ENCODE results near the gene KCNJ5. TPM values are rescaled to one million over a fixed set of nuclear protein-coding genes. Genes with fewer than 3 reads are reported as not detected.

The KCNJ5 gene
- total RNA-seq, 1 experiment from 2014 or later = 0.17 TPM

DNA sequence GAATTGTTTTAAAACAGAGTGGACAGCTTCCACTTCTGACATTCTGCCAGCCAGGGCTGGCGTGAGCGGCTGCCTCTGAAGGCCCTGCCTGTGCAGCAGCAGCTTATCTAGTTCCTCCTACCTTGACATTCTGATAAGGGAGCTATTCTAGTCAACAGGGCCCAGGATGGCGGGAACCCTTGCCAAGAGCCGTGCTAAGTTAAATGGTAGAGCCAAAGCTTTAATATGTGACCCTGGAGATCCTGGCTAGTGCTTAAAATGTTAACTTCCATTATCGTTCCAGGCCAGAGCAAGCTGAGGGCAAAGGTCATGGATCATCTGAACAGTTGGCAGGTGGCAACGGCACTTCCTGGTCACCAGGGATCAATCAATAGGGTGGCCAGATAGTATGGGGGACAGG, 3.5 kb downstream of the KCNJ5 start:
- ChIA-PET CTCF (interaction anchor here (1.1 kb wide), 1 partner anchor 11 kb away, joined by 3 read pairs; no protein-coding TSS in a partner anchor), RAD21 (ENCODE audit: low non-redundant PET in 1 of 2, low total read pairs in 2 of 2, uncharacterized antibody in 2 of 2, unreplicated experiment in 2 of 2) (no interaction called here), POLR2A (interaction anchor here (3.0 kb wide), 1 partner anchor 12 kb away, joined by 14 read pairs; no protein-coding TSS in a partner anchor)
- TF ChIP-seq SRF (IDR thresholded peaks at IDR 0.05; ENCODE audit: low read depth) (no peak), TCF7L2 (IDR thresholded peaks at IDR 0.05; ENCODE audit: borderline replicate concordance, extremely low read depth, insufficient read depth, insufficient read length) (no peak), POLR2AphosphoS5 (IDR thresholded peaks at IDR 0.05; ENCODE audit: low read depth, low read length) (no peak), ZFX (IDR thresholded peaks at IDR 0.05) (no peak), SP1 (IDR thresholded peaks at IDR 0.05; ENCODE audit: low read depth) (no peak), RAD21 (IDR thresholded peaks at IDR 0.05; ENCODE audit: low read depth) (no peak), ZNF274 (IDR thresholded peaks at IDR 0.05; ENCODE audit: low read depth, low read length) (no peak), JUND (IDR thresholded peaks at IDR 0.05) (no peak), FOSL1 (IDR thresholded peaks at IDR 0.05; ENCODE audit: low read depth) (no peak), SIN3A (IDR thresholded peaks at IDR 0.05; ENCODE audit: low read depth) (no peak), ELF1 (IDR thresholded peaks at IDR 0.05; ENCODE audit: borderline replicate concordance, low read depth) (no peak)
- ATAC-seq (no peak), DNase-seq (ENCODE audit: low read depth, low spot score) (no peak)
- Histone ChIP-seq H3K9me2 (ENCODE audit: insufficient read depth) (no peaks in the 10 kb centered on the region), H3K9ac (ENCODE audit: low read length) (no peak overlapping the region), H3K9me3 (ENCODE audit: control insufficient read depth in 1 of 2, insufficient read depth in 1 of 2, low read depth in 1 of 2, low read length in 2 of 2) (no peaks in the 10 kb centered on the region), H3K4me1 (ENCODE audit: control insufficient read depth in 1 of 2, insufficient read depth in 2 of 2, low read length in 2 of 2) (peaks cover 9 to 23% of the 10 kb centered on the region in 2 experiments; a peak in 3 of 4 replicates), H3K27me3 (ENCODE audit: insufficient read depth, low read length) (no peaks in the 10 kb centered on the region), H3K36me3 (ENCODE audit: control insufficient read depth in 1 of 2, insufficient read depth in 2 of 2, low read length in 2 of 2) (no peaks in the 10 kb centered on the region), H3K4me2 (ENCODE audit: low read length) (no peak overlapping the region), H3K4me3 (replicated peaks in 1 of 2; ENCODE audit: low read depth in 1 of 2, low read length in 2 of 2) (no peak overlapping the region), H4K20me1 (ENCODE audit: insufficient read depth) (no peaks in the 10 kb centered on the region), H3K79me2 (ENCODE audit: insufficient read depth, low read length) (no peaks in the 10 kb centered on the region), H3K27ac (ENCODE audit: low read depth, low read length) (no peak overlapping the region), H2AFZ (ENCODE audit: low read depth, low read length, poor library complexity, severe bottlenecking) (no peak overlapping the region)
- intact Hi-C loops (cut with micrococcal nuclease) = no loop called here
- no TSS peak for BruUV-seq (replicated peaks)

DNA sequence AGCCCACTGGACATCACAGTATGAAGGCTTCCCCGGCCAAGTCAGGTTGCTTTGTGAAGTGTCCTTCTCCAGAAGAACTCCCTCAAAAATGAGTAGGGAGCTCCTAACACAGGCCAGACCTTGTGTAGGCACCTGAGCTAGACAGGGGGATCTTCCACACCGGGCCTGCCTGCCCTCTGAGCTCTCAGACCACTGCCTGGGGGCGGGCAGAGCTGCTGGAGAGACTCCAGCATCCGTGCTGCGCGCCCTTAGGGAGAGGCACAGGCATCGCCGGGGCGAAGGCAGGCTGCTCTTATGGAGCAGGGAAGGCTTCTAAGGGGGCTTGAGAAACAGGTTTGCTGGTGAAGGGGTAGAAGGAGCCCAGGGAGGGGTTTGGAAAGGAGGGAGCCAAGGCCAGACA, 4.4 kb downstream of the KCNJ5 start:
- ChIA-PET RAD21 (ENCODE audit: low non-redundant PET in 1 of 2, low total read pairs in 2 of 2, uncharacterized antibody in 2 of 2, unreplicated experiment in 2 of 2) (no interaction called here), POLR2A (no interaction called here), CTCF (no interaction called here)
- no peaks in the 10 kb centered on the region for H3K79me2 ChIP-seq (ENCODE audit: insufficient read depth, low read length)
- no peaks in the 10 kb centered on the region for H3K27me3 ChIP-seq (ENCODE audit: insufficient read depth, low read length)
- intact Hi-C loops (cut with micrococcal nuclease) = no loop called here
- H3K4me1 ChIP-seq (ENCODE audit: control insufficient read depth in 1 of 2, insufficient read depth in 2 of 2, low read length in 2 of 2) = peaks cover 9 to 16% of the 10 kb centered on the region in 2 experiments; a peak in 2 of 4 replicates
- ATAC-seq = no peak
- no peak overlapping the region for H3K27ac ChIP-seq (ENCODE audit: low read depth, low read length)
- DNase-seq (ENCODE audit: low read depth, low spot score) = no peak
- no peaks in the 10 kb centered on the region for H4K20me1 ChIP-seq (ENCODE audit: insufficient read depth)
- BruUV-seq (replicated peaks) = no TSS peak
- no peaks in the 10 kb centered on the region for H3K9me3 ChIP-seq (ENCODE audit: control insufficient read depth in 1 of 2, insufficient read depth in 1 of 2, low read depth in 1 of 2, low read length in 2 of 2)
- no peak overlapping the region for H3K4me2 ChIP-seq (ENCODE audit: low read length)
- H3K9ac ChIP-seq (ENCODE audit: low read length) = no peak overlapping the region
- H3K9me2 ChIP-seq (ENCODE audit: insufficient read depth) = no peaks in the 10 kb centered on the region
- no peaks in the 10 kb centered on the region for H3K36me3 ChIP-seq (ENCODE audit: control insufficient read depth in 1 of 2, insufficient read depth in 2 of 2, low read length in 2 of 2)
- no peak overlapping the region for H3K4me3 ChIP-seq (replicated peaks in 1 of 2; ENCODE audit: low read depth in 1 of 2, low read length in 2 of 2)
- TF ChIP-seq SP1 (IDR thresholded peaks at IDR 0.05; ENCODE audit: low read depth) = no peak
- no peak for TF ChIP-seq EGR1 (IDR thresholded peaks at IDR 0.05; ENCODE audit: low read depth)
- no peak overlapping the region for H2AFZ ChIP-seq (ENCODE audit: low read depth, low read length, poor library complexity, severe bottlenecking)
